Measurements from ENCODE around the gene ACOD1.

ACOD1 gene

GRCh38 chr13:76993021-76993420 is 44.7 kb downstream of the ACOD1 start:
- DNase-seq = no peak

- DNase-seq = no peak
Measured at GRCh38 chr13:76993473-76993872, 45.2 kb downstream of the ACOD1 start.

DNA sequence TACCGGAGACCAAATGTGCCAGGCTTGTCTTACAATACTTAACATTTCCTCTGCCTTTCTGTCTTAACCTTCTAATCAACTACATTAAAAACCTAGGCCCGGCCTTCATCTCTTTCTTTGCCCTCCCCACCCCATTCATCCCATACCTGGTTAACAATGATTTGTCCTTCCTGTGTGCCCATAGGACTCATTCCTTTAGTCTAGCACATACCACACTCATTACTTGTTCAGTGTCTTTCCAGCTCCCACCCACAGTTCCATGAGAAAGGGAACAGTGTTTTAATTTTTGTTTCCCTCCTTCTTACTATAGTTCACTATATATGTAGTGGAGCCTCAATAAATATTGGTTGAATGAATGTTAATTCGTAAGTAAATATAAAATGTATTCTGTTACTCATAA is 46.0 kb downstream of the ACOD1 start:
- no peak for DNase-seq

GRCh38 chr13:77000475-77000874 is 52.2 kb downstream of the ACOD1 start:
- no peak for DNase-seq

DNA sequence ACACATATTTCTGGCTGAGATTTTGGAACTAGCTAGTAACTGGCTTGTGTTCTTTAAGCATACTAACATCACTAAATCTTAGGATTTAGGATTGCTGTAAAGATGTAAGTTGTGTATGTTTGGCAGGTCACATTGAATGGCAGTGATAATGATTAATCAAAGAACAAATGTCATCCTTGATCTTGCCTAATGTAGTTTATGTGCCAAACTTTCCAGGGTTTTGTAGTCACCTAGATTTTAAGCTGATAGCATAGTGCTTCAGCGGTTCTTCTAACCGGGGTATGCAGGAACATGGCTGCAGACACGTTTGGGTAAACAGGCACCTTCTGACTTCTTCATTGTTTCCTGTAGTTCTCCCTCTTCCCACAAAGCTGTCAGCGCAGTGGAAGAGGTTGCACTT is 53.2 kb downstream of the ACOD1 start:
- no peak for DNase-seq

GRCh38 chr13:77001963-77002587 is 53.8 kb downstream of the ACOD1 start:
- no peak for DNase-seq

- peak; percentile 26 for DNase-seq
Measured at GRCh38 chr13:77002590-77003190, 54.4 kb downstream of the ACOD1 start.
